GM19463 (cell line): ENCODE results near the gene ARL15.

Experiments
- ATAC-seq: cut with Tn5 transposase; IDR thresholded peaks from one replicate; pipeline ENCODE4 v1.9.1; 2021; ENCODE audit warnings: mild to moderate bottlenecking, moderate library complexity; ENCODE audit not compliant: unreplicated experiment

Gene ARL15

DNA sequence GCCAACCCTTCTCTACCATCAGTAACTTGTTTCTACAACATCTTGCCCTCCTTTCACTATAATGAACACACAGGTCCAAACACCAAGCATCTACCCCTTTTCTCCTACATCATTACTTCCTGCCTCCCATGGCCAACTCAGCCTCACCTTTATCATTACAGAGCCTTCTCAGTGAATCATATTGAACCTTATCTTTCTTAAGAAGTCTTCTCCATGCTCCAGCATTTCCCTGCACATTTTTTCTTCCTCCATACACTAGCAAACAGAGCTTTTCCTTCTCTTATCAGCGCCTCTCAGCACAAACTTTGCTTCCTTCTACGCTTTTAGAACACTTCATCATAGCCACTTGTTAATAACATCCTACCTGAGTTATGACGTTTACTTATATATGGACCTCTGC lies 148.2 kb downstream of the ARL15 start:
- ATAC-seq, result no peak

DNA sequence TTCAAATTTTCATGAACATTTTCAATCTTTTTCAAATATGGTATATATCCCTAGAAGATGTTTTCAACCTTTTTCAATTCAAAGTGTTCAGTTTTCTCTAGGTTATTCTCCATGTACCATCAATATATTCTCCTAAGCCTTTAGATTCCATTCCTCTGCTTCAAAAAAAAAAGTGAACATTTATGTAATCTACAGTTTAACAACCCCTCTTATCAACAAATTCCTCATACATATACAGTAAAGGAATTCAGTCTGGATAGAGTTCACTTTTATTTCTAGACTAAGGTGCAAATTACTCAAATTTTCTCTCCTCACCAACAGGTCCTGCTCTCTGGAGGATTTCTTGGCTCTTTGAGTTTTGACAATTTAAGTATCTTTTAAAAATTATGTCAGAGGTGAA lies 150.0 kb downstream of the ARL15 start:
- no peak for ATAC-seq

DNA sequence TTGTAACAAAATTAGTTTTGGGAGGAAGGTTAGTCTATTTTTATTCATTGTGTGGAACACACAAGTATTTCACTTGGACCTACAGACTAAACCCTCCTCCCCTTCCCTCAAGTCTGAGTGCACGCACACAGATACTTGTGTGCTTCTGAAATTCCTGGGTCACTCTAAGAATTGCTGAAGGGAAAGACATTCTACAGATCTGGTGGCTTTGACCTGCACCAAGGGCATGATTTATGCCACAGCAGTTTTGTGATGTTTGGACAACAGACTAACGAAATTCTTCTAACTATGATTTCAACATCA lies 150.5 kb downstream of the ARL15 start:
- ATAC-seq, result no peak

DNA sequence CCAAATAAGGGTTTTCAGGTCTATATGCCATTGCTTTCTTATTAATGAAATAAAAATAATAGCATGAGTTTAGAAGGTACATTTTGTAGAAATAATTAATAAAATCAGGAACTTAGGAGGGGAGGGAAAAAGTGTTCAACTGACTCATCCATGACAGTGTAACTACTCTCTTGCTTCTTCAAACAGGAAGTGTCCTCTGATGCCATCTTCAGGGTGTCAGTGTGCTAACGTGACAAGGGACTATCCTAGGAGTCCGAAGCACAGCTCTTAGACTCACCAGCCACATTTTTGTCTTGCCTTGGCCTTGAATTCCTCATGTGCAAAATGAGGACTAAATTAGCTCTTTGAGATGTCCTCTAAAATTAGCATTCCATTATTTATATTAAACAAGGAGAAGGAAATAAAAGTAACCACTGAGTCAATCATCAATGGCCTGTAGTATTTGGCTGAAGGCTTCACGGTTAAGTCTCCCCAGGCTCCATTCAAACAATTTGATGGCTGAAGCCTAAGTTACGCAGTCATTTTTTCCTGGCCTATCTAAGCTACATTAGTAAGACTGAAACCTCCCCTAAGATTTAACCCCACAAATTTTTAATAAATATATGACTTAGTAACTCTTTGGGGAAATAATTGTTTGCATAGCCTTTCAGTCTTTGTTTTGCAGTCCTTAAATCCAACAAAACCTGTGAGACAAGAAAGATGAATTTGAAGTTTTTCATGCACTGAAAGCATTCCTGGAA lies 151.1 kb downstream of the ARL15 start:
- ATAC-seq, result peak; percentile 92

DNA sequence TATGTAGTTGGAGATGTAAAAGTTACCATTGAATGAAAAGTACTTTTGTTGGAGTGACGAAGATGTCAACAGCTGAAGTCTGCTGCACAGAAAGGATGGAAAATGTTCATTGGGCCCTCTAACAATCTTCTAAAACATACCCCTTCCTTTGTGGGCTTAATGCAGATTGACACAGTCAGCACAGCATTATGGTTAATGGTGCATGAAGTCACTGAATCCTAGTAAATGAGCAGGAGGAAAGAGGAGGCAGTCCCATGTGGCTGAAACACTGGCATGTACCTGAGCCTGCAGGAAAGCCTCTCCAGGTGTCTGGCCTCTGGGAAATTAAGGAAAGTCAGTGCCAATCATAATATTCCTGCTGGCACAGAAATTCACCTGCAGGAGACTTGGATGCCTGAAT lies 153.8 kb downstream of the ARL15 start:
- no peak for ATAC-seq

DNA sequence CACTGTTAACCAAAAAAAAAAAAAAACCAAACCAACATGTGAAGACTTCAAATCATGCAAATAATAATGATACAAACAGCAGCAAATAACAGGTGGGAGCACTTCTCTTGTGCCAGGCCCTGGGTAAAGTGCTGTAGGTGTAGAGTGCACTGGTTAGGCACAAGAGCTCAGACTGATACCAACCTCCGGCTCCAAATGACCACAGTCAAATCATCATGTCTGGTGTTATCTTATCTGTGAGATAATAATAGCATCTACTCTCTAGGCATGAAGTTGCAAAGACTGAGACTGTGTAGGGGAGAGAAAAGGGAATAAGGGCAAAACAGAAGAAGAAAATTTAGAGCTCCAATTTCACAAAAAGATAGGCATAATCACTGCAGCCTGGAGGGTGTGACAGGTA lies 159.5 kb downstream of the ARL15 start:
- no peak for ATAC-seq

DNA sequence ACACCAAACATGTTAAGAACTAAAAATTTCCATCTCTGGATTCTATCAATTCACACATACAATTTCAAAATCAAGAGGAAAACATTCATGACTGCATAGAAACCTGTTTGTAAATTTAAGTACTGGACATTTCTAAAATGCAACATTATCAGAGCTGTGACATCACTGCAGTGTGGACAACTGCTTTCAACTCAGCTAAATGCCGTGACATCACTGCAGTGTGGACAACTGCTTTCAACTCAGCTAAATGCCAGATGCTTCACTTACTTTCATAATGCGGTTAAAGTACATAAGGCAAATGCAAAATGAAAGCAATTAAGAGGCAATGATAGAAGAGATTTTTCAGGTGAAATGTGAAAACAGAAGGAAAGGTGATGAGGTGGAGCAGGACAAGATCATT lies 161.5 kb downstream of the ARL15 start:
- no peak for ATAC-seq

DNA sequence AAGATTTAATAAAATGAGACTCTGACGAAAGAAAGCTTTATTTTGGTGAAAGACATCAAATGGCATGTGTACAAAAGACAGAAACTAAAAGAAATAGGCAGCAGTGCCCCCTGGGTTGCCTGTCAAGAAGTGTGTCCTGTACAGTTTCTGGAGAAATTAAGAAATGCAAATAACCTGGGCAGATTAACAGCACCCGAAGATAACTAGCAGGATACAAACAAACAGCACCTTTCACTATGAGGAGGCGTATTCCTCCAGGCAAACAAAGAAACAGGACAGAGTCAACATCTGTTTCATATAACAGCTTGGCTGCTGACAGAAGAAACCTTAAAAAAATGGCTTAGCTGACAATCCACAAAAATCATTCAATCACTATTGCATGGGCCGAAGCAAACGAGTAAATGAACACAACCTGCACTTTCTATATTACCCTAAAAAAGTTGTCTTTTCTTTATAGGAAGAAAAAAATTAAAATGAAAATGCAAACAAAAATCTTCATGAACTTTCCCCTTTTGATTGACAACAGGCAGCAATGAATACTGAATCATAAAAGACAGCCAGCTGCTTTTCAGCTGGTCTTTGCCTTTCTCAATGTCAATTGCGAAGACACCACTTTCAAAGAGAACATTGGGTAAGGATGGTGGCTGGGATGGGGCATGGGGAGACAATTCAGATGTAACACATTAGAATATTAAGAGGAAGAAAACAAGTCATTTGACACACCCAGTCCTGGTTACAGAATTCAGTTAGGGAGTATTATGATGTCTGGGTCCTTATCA lies 162.1 kb downstream of the ARL15 start:
- no peak for ATAC-seq

DNA sequence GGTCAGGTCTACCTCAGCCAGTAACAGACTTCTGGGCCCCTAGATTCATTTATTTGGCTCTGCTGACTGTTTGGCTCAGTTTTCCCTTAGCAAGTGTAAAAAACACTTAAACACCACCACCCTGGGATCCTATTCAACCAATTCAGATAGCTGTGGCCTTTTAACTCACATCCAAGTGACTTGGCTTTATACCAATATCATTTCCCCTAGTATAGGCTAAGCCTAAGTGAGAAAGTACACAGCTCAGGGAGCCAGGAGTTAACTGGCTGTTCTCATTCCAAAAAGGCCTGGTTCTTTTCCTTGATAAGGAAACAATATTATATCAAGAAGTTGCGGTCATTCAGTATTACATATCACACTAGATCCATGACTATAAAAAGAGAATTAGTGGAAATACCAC lies 163.5 kb downstream of the ARL15 start:
- ATAC-seq, result no peak

DNA sequence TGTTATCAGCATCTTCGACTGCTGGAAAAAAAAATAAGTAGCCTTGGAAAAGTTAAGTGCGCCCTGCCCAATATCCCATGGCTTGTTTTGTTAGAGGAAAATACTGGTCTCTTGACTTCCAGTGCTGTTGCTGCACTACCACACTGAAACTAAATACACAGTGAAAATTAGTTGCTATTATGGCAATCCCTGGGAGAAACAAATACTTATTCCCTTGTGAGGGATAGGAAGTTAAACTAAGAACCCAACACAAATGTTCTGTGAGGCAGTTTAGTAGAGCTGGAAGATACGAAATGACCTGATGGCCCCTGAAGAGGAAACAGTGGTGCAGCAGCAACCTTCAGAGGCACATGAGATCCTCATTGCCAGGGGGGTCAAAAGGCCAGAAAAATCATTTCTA lies 164.0 kb downstream of the ARL15 start:
- no peak for ATAC-seq

DNA sequence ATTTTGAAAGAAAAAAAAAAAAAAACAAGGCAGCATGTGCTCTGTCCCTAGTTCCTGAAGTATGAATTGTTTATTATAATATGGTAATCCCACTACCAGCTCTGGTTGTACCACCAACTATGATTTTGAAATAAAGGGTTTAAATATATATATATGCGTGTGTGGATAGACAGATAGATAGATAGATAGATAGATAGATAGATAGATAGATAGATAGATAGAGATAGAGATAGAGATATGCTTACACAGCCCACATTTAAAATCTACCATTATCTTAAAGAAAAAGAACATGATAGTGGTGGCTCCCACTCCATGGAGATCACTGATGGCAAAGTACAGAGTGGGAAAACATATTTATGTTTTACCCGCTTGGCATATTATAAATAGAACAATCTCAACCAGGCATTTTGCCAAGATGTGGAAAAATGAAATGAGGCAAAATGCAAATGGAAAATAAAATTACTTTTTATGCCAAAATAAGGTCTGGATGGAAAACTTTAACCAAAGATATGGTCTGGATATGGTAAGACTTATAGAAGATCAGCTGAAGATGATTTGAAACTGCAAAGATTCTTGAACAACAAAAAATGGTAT lies 170.0 kb downstream of the ARL15 start:
- no peak for ATAC-seq

DNA sequence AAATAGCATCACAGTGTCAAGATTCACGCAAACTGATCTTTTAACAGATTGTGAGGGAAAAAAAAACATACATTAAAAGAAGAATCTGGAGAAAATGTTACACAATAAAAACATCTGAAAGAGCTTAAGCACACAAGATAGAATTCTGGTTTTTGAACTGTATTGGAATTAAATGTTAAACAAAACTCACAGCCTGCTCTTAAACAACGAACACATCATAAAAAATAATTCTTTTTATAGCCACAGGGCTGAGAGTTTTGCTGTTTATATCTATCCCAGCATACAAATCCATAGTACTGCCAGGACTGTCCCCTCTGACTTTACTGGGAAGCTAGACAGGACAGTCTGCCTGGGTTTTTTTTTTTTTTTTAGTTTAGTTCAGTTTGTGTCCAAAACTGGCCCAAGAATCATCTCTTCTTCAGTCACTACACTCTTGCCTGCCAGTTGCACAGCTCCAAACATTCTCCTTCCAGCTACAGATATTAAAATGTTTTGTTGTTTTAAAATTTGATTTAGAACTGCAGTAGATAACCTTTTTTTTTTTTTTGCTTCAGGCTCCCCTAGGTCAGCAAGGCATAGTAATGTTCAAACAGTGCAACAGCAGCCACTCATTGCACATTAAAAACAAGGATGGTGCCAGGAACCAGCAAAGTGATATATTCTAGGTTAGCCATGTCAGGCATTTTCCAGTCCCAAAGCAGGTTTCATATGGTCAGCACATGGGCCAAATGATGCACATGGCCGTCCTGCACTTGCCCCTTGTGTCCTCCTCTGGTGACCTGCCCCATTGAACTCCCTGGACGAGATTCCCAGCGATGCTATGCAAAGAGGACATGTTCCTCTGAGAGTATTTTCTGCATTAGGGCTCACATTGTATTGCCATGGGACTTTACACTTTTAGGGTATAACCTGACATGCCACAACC lies 173.6 kb downstream of the ARL15 start:
- ATAC-seq, result no peak

DNA sequence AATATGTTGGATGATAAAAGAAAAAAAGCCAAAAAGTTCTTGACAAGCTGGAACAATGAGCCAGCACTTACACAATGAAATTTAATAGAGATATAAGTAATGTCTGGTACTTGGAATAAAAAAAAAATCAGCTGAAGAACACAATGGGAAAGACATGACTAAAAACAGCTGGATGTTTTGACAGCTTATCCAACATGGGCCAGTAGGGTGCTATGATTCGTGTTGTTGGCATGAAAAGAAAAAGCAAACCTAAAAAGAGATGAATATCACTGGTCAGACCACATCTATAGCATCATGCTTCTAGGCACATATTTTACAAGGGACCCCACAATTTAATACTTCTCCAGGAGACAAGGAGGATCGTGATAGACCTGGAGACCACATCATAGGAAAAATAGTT lies 175.3 kb downstream of the ARL15 start:
- ATAC-seq, result no peak

DNA sequence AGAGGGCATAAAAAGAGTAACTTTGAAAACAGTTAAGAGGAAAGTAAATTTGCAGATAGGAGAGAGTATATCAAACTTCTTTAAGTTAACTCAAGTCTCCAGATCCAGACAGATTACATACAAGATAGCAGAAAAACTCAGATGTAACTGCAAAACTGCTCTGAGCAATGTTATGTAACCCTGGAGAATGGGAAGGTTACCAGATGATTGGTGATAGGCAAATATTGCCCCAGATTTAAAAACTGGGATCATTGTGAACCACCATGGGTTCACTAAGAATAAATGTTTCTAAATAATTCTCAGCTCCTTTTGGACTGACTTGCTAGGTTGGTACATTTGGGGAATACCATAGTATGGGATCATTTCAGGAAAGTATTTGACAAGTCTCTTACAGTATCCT lies 176.5 kb downstream of the ARL15 start:
- ATAC-seq, result no peak

DNA sequence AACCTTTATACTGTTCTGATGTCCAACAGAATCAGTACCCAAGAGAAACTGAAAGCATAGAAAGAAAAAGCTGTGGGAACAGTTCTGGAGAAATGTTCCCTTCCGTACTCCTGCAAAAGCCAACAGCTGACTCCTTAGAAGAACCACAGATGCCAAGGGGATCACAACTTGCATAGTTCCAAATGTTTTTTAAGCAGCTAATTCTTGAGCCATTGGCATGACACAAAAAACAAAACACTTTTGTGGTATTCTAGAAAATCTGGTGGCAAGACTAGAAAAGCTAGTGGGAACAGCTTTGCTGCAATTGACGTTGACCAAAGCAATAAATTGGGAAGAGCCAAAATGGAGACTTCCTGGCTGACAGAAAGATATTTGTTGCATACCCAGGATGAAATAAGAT lies 189.9 kb downstream of the ARL15 start:
- ATAC-seq, result no peak

DNA sequence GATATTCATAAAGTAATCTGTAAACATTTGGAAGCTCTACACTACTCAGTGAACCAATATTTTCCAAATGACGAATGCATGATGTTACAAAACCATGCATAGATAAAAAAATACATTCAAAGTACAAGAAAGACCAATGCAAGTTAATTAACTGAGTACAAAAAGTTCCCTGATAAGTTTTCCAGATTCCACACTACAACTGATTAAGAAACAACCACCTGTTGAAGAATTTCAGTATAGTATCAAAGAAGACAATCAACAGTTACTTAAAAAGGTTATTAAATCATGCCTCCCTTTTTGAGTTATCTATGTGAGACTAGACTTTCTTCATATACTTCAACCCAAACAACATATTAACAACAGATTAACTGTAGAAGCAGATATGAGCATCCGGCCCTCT lies 192.4 kb downstream of the ARL15 start:
- no peak for ATAC-seq

DNA sequence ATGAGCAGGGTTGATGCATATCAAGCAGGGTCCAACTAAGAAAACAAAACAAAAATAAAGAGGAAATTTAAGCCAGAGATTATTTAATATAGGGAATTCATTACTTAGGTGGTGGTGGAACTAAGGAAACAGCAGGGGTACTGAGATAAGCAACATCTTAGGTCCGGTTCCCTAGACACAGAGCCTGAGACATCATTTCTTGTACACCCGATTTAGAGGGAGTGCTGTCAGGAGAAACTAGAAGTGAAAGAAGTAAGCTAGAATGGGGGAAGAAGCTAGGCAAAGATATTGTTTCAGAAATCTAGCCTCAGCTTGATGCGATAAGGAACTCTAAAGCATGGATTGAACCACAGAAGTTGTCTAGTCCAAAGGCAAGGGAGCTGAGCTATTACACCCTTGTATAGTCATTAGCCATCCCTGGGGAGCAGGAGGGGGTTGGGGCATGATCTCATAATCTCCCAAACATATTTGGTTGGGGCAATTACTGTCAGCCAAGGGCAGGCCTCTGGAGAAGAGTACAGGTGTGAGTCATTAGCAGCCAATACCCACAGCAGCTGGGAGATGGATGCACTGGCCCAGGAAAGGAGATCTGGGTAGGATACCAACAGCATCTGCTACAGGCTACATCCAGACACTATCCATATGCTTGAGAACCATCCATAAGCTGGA lies 194.5 kb downstream of the ARL15 start:
- no peak for ATAC-seq

DNA sequence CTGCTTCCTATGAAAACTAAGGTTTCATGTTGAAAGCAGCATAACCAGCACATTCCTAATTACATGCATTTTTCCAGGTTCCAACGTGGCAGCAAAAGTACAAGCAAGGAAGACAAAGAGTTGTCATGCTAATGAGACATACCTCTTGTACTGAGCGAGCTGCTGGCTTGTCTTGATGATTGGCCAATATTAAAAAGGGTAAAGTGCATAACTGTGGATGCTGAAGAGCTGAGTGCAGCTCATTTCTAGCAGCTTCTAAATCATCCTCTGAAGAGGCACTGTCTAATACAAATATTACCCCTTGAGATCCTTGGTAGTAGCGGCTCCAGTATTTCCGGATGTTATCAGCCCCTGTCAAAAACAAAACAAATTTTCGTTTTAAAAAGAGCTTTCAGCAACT lies 197.3 kb downstream of the ARL15 start:
- no peak for ATAC-seq

DNA sequence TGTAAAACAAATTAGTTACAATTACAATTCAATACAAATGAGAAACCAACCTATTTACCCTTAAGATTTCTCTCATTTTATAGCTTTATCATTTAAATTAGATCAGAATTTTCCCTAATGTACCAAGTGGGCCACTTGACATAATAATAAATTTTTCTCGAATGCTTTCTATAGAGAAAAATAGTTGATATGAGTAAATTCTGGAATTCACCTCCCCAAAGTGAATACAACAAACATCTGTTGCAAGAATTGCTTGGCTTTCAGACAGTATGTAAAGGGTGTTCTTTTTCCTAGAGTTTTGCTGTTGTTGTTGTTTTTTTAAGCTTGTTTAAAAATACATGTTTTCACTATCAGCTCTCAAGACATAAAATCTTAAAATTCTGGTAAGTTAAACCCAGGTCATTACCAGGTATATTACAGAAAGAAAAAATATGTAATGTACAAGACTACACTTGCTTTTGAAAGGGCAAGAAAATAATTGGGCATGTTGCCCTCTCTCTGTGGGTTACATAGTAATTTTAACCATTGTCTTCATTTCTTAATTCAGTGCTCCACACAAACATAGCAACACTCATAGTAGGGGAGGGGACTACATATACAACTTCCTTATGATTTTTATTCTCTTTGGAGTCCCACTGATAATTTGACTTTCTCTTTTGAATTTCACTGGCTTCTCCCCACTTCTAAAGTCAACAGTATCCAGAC lies 200.6 kb downstream of the ARL15 start:
- no peak for ATAC-seq

DNA sequence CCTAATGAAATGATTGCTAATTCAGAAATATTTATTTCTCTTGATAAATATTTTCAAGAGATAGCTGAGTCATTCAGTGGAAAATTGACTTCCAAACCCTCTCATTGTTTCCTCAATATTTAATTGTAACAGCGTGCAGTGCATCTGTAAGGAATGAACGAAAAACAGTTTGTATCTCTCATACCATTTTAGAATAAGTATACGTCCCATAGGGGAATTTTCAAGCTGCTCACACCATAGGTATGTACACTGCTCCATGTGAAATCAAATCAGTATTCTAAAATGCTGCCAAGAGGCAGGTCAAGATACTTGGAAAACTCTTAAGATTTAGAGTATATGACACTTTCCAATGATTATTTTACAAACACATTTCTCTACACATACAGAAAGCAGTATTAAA lies 202.2 kb downstream of the ARL15 start:
- ATAC-seq, result no peak
